Colonic mucosa (tissue), 4 donors: ENCODE measurements around the gene CEP85L. TPM values are rescaled to one million over a fixed set of nuclear protein-coding genes. Genes with fewer than 3 reads are reported as not detected.
"Not testable (repeated sequence)": the region's sequence is repeated elsewhere in the genome, so short reads cannot be mapped to it uniquely, and the experiment has no call there.

Source experiments
- DNase-seq: peaks from one replicate; pipeline ENCODE4 v3.0.0-alpha.2; 2020
- H3K27ac ChIP-seq: fragments of 200-600 bp; one replicate; pipeline ENCODE4 v1.8.0; 2021
- H3K27me3 ChIP-seq: fragments of 200-600 bp; one replicate; pipeline ENCODE4 v1.8.0; 2021
- H3K36me3 ChIP-seq: fragments of 200-600 bp; one replicate; pipeline ENCODE4 v1.8.0; 2021
- H3K4me1 ChIP-seq: fragments of 200-600 bp; one replicate; pipeline ENCODE4 v1.8.0; 2021; ENCODE audit warnings: mild to moderate bottlenecking
- H3K4me3 ChIP-seq: fragments of 200-600 bp; one replicate; pipeline ENCODE4 v1.8.0; 2021
- H3K9ac ChIP-seq, 2 donors: one replicate each; pipeline ENCODE4 v1.7.0; 2013; ENCODE audit warnings: control low read depth in 2 of 2, low read depth in 2 of 2, low read length in 2 of 2
- H3K9me3 ChIP-seq: fragments of 200-600 bp; one replicate; pipeline ENCODE4 v1.8.0; 2021
- CTCF ChIP-seq: fragments of 200-600 bp; IDR thresholded peaks from one replicate; pipeline ENCODE4 v1.8.0; 2022; ENCODE audit warnings: antibody characterized with exemption, mild to moderate bottlenecking
- intact Hi-C: fragments of 100-400 bp; cut with DNase I; formaldehyde crosslinking; loops from one replicate; pipeline ENCODE4 v1.14.1; 2022
- total RNA-seq, 2 donors: library from RNA; stranded (reverse); fragmentation: NEBNext Ultra II Directional in 1 of 2; extraction: Animal tissue kit (Norgen Biotek cat#: 25700) in 1 of 2; gene quantifications; one replicate each; pipeline ENCODE4 v1.2.1, GENCODE V29; 2021
- donor health status: healthy.
- donor health status: DM: no; HTN: no; CAD: no.
- donor health status: DM: no; HTN: no; CAD: no.

The CEP85L gene
- total RNA-seq, 2 donors from 2014 or later = 2.9 to 3.2 TPM

GRCh38 chr6:118456982-118457381 lies 194.4 kb downstream of the CEP85L start:
- TF ChIP-seq CTCF = no peak
- intact Hi-C loops = no loop called here
- Histone ChIP-seq H3K9me3 (no peaks in the 10 kb centered on the region), H3K9ac (no peak overlapping the region), H3K36me3 (no peaks in the 10 kb centered on the region), H3K27me3 (no peaks in the 10 kb centered on the region), H3K4me1 (no peaks in the 10 kb centered on the region), H3K27ac (no peak overlapping the region), H3K4me3 (no peak overlapping the region)
- DNase-seq = no peak

DNA sequence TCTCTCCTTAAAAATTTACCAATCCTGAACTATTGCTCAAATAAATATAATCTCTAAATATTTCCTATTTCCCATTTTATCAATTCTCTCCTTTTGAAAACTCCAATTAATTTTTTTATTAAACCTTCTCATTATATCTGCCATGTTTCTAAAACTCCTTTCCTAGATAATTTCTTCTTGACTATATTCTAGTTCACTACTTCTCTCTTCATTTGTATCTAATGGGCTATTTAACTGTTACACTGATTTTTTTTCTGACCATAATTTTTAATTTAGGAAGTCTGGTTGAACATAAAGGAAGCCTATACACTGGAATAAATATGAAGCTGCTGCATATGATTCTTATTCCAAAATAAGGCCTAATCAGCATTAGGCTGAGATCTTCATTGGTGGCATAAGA lies 199.6 kb downstream of the CEP85L start:
- Histone ChIP-seq H3K9ac (no peak overlapping the region), H3K4me3 (no peak overlapping the region), H3K27me3 (no peaks in the 10 kb centered on the region), H3K9me3 (no peaks in the 10 kb centered on the region), H3K4me1 (no peaks in the 10 kb centered on the region), H3K36me3 (no peaks in the 10 kb centered on the region), H3K27ac (no peak overlapping the region)
- intact Hi-C loops = no loop called here
- DNase-seq = no peak
- no peak for TF ChIP-seq CTCF

DNA sequence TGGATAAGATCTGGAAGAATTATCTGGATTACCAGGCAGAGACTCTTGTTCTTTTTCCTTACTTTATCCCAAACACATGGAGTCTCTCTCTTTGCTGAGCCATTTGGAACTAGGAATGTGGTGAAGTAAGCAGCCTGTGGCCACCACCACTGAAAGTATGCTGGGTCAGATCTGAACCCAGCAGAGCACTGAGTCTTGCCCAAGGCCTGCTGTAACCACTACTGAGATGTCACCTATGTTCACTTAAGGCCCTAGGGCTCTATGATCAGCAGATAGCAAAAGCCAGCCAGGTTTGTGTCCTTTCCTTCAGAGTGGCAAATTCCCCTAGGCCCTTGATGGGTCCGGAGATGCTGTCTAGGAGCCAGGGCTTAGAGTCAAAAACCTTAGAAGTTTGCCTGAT lies 206.6 kb downstream of the CEP85L start:
- TF ChIP-seq CTCF = no peak
- no peaks in the 10 kb centered on the region for H3K36me3 ChIP-seq
- no peak overlapping the region for H3K4me3 ChIP-seq
- intact Hi-C loops = no loop called here
- no peak overlapping the region for H3K27ac ChIP-seq
- H3K4me1 ChIP-seq = no peaks in the 10 kb centered on the region
- no peaks in the 10 kb centered on the region for H3K27me3 ChIP-seq
- H3K9ac ChIP-seq = no peak overlapping the region
- H3K9me3 ChIP-seq = no peaks in the 10 kb centered on the region
- DNase-seq = no peak

DNA sequence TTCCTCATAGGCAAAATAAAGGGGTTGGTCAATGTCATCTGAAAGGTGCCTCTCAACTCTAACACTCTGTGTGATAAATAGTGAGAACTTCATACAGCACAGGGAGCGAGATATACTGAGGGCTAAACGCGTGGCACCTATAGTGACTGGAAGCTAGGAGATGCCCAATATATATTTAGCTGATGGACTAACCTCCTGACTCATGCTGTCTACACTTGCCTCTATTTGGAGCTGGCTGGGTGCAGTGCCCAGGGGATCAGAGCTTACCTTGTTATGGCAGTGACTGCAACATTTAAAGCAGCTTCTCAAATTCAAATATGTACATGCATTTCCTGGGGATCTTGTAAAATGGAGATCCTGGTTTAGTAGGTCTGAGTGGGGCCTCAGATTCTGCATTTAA lies 214.9 kb downstream of the CEP85L start:
- TF ChIP-seq CTCF = no peak
- intact Hi-C loops = no loop called here
- H3K9ac ChIP-seq = no peak overlapping the region
- no peak overlapping the region for H3K4me3 ChIP-seq
- H3K27me3 ChIP-seq = no peaks in the 10 kb centered on the region
- H3K36me3 ChIP-seq = no peaks in the 10 kb centered on the region
- no peak for DNase-seq
- H3K9me3 ChIP-seq = no peaks in the 10 kb centered on the region
- no peak overlapping the region for H3K27ac ChIP-seq
- H3K4me1 ChIP-seq = no peaks in the 10 kb centered on the region

DNA sequence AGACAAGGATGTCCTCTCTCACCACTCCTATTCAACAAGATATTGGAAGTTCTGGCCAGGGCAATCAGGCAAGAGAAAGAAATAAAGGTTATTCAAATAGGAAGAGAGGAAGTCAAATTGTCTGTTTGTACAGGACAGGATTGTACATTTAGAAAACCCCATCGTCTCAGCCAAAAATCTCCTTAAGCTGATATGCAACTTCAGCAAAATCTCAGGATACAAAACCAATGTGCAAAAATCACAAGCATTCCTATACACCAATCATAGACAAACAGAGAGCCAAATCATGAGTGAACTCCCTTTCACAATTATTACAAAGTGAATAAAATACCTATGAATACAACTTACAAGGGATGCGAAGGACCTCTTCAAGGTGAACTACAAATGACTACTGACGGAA lies 217.2 kb downstream of the CEP85L start:
- H3K9me3 ChIP-seq, H3K36me3 ChIP-seq, H3K27ac ChIP-seq, H3K9ac ChIP-seq, H3K27me3 ChIP-seq, H3K4me1 ChIP-seq, intact Hi-C loops, H3K4me3 ChIP-seq, DNase-seq: not testable (repeated sequence)

DNA sequence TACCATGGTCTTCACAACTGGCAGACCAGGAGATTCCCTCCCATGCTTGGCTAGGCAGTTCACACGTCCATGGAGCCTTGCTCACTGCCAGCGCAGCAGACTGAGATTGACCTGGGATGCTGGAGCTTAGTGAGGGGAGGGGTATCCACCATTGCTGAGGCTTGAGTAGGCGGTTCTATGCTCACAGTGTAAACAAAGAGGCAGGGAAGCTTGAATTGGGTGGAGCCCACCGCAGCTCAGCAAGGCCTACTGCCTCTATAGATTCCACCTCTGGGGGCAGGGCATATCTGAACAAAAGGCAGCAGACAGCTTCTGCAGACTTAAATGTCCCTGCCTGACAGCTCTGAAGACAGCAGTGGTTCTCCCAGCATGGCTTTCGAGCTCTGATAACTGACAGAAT lies 230.1 kb downstream of the CEP85L start:
- H3K36me3 ChIP-seq, DNase-seq, H3K4me1 ChIP-seq, H3K9me3 ChIP-seq, H3K27ac ChIP-seq, H3K9ac ChIP-seq, intact Hi-C loops, H3K27me3 ChIP-seq, H3K4me3 ChIP-seq: not testable (repeated sequence)
